ENCODE data around the gene SORCS1. TPM values are rescaled to one million over a fixed set of nuclear protein-coding genes. Genes with fewer than 3 reads are reported as not detected.

The SORCS1 gene
- total RNA-seq, 1 experiment from 2014 or later, result 1.7 TPM

DNA sequence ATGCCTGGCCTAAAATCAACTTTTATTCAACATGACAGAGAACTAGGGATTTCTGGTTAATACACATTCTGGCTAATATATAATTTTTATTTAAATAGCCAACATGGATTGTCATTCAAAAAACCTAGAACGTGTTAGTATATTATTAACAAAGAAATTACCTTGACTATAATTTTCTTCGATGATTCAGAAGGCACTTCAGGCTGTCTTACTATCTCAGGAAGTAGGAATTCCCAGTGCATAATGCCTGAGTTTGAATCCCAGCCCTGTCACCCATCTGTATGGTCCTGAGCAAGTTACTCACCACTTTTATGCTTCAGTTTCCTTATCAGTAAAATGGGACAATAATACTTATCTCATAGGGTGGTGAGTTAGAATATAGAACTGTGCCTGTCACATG, 106.2 kb downstream of the SORCS1 start:
- TF ChIP-seq CTCF (conservative IDR thresholded peaks at IDR 0.05), result no peak
- no peaks in the 10 kb centered on the region for H3K9me3 Mint-ChIP-seq
- Histone ChIP-seq H4K20me1 (ENCODE audit: control insufficient read depth, insufficient read depth, insufficient read length) (no peaks in the 10 kb centered on the region), H3K4me2 (ENCODE audit: insufficient read depth, insufficient read length, low read length) (no peak overlapping the region), H2BK120ac (ENCODE audit: low read depth, low read length, poor library complexity, severe bottlenecking) (no peak overlapping the region), H3K27me3 (ENCODE audit: insufficient read depth, low read length) (no peaks in the 10 kb centered on the region), H2AK5ac (ENCODE audit: insufficient read length, low read length) (no peak overlapping the region), H3K56ac (ENCODE audit: insufficient read length, low read depth, low read length) (no peak overlapping the region), H2BK5ac (ENCODE audit: insufficient read length, low read length) (no peak overlapping the region), H3K4ac (ENCODE audit: low read depth, low read length) (no peak overlapping the region), H3K79me1 (ENCODE audit: insufficient read depth, low read depth, low read length, poor library complexity, severe bottlenecking) (no peaks in the 10 kb centered on the region), H3K14ac (ENCODE audit: insufficient read depth, low read length) (no peak overlapping the region), H4K91ac (ENCODE audit: insufficient read length, low read depth, low read length) (no peak overlapping the region), H3T11ph (ENCODE audit: low read length) (no peak overlapping the region), H3K18ac (ENCODE audit: insufficient read length, low read depth, low read length) (no peak overlapping the region), H4K8ac (replicated peaks; ENCODE audit: insufficient read length, low read depth, low read length) (no peak overlapping the region), H3K9me3 (ENCODE audit: control insufficient read depth, low read depth, low read length) (no peaks in the 10 kb centered on the region), H3K27ac (ENCODE audit: insufficient read length, low read depth, low read length) (no peak overlapping the region), H4K5ac (ENCODE audit: insufficient read length, low read depth, low read length) (no peak overlapping the region), H3K9ac (ENCODE audit: extremely low read depth, insufficient read length, low read length) (no peak overlapping the region), H3K79me2 (ENCODE audit: insufficient read depth, low read length) (no peaks in the 10 kb centered on the region), H3K23ac (ENCODE audit: insufficient read length, low read depth, low read length) (no peak overlapping the region), H3K4me1 (ENCODE audit: insufficient read depth, low read length) (no peaks in the 10 kb centered on the region), H2BK15ac (ENCODE audit: low read depth, low read length) (no peak overlapping the region), H2BK20ac (ENCODE audit: low read depth, low read length, poor library complexity, severe bottlenecking) (no peak overlapping the region), H2BK12ac (ENCODE audit: insufficient read length, low read depth, low read length) (no peak overlapping the region), H2AFZ (ENCODE audit: low read length) (no peak overlapping the region), H3K23me2 (ENCODE audit: insufficient read length, low read depth, low read length, poor library complexity, severe bottlenecking) (no peaks in the 10 kb centered on the region)
- no peak overlapping the region for H3K27ac Mint-ChIP-seq
- no CpG with 5 or more reads among the region's 2 CpGs for WGBS (ENCODE audit: extremely low coverage, insufficient read length, low lambda C conversion rate)
- no peaks in the 10 kb centered on the region for H3K36me3 Mint-ChIP-seq (ENCODE audit: insufficient read depth in 1 of 3, low read depth in 3 of 3)
- no peak overlapping the region for H3K4me3 Mint-ChIP-seq
- peaks cover 14 to 17% of the 10 kb centered on the region in 2 experiments for H3K4me1 Mint-ChIP-seq
- DNase-seq, result no peak
- no peaks in the 10 kb centered on the region for H3K27me3 Mint-ChIP-seq (ENCODE audit: low read depth)

Measured in H9 (cell line).